IPS-15b (cell line): Measurements from ENCODE around the gene NPAS3.

ENCODE experiments used
- H3K27me3 ChIP-seq: one replicate; pipeline ENCODE4 v1.6.1; 2013; ENCODE audit warnings: low read length; ENCODE audit not compliant: control insufficient read depth, insufficient read depth
- H3K36me3 ChIP-seq: one replicate; pipeline ENCODE4 v1.6.1; 2013; ENCODE audit warnings: low read length; ENCODE audit not compliant: control insufficient read depth, insufficient read depth
- H3K4me1 ChIP-seq: one replicate; pipeline ENCODE4 v1.6.1; 2013; ENCODE audit warnings: mild to moderate bottlenecking, low read length; ENCODE audit not compliant: control insufficient read depth, insufficient read depth
- H3K4me3 ChIP-seq: one replicate; pipeline ENCODE4 v1.5.1; 2013; ENCODE audit warnings: low read depth, low read length
- H3K9ac ChIP-seq: one replicate; pipeline ENCODE4 v1.6.1; 2013; ENCODE audit warnings: low read depth, mild to moderate bottlenecking, low read length
- H3K9me3 ChIP-seq: one replicate; pipeline ENCODE4 v1.6.1; 2013; ENCODE audit warnings: mild to moderate bottlenecking, low read length; ENCODE audit not compliant: control insufficient read depth, insufficient read depth

Gene NPAS3

GRCh38 chr14:33606591-33606990 lies 667.9 kb downstream of the NPAS3 start:
- no peaks in the 10 kb centered on the region for H3K27me3 ChIP-seq
- no peak overlapping the region for H3K4me3 ChIP-seq
- no peaks in the 10 kb centered on the region for H3K4me1 ChIP-seq
- no peaks in the 10 kb centered on the region for H3K36me3 ChIP-seq
- no peaks in the 10 kb centered on the region for H3K9me3 ChIP-seq
- no peak overlapping the region for H3K9ac ChIP-seq

- no peaks in the 10 kb centered on the region for H3K27me3 ChIP-seq
- H3K9me3 ChIP-seq: no peaks in the 10 kb centered on the region
- no peak overlapping the region for H3K9ac ChIP-seq
- no peaks in the 10 kb centered on the region for H3K4me1 ChIP-seq
- H3K4me3 ChIP-seq: no peak overlapping the region
- no peaks in the 10 kb centered on the region for H3K36me3 ChIP-seq
Observed at GRCh38 chr14:33609582-33609981, 670.9 kb downstream of the NPAS3 start.

GRCh38 chr14:33610121-33610520 lies 671.4 kb downstream of the NPAS3 start:
- H3K9me3 ChIP-seq: no peaks in the 10 kb centered on the region
- H3K36me3 ChIP-seq: no peaks in the 10 kb centered on the region
- no peaks in the 10 kb centered on the region for H3K4me1 ChIP-seq
- H3K4me3 ChIP-seq: no peak overlapping the region
- no peak overlapping the region for H3K9ac ChIP-seq
- H3K27me3 ChIP-seq: no peaks in the 10 kb centered on the region

GRCh38 chr14:33611405-33612196 lies 672.9 kb downstream of the NPAS3 start:
- no peak overlapping the region for H3K9ac ChIP-seq
- H3K4me3 ChIP-seq: no peak overlapping the region
- no peaks in the 10 kb centered on the region for H3K9me3 ChIP-seq
- no peaks in the 10 kb centered on the region for H3K4me1 ChIP-seq
- H3K27me3 ChIP-seq: no peaks in the 10 kb centered on the region
- no peaks in the 10 kb centered on the region for H3K36me3 ChIP-seq

GRCh38 chr14:33612197-33612505 lies 673.5 kb downstream of the NPAS3 start:
- Histone ChIP-seq H3K9ac (no peak overlapping the region), H3K9me3 (no peaks in the 10 kb centered on the region)

GRCh38 chr14:33617154-33617553 lies 678.5 kb downstream of the NPAS3 start:
- Histone ChIP-seq H3K27me3 (no peaks in the 10 kb centered on the region), H3K4me1 (no peaks in the 10 kb centered on the region), H3K9ac (no peak overlapping the region), H3K9me3 (no peaks in the 10 kb centered on the region), H3K36me3 (no peaks in the 10 kb centered on the region), H3K4me3 (no peak overlapping the region)

More at GRCh38 chr14:33612197-33612505, 673.5 kb downstream of the NPAS3 start:
- Histone ChIP-seq H3K4me3 (no peak overlapping the region), H3K4me1 (no peaks in the 10 kb centered on the region), H3K36me3 (no peaks in the 10 kb centered on the region), H3K27me3 (no peaks in the 10 kb centered on the region)

- no peaks in the 10 kb centered on the region for H3K4me1 ChIP-seq
- H3K4me3 ChIP-seq: no peak overlapping the region
- H3K27me3 ChIP-seq: no peaks in the 10 kb centered on the region
- H3K9me3 ChIP-seq: no peaks in the 10 kb centered on the region
- H3K9ac ChIP-seq: no peak overlapping the region
- no peaks in the 10 kb centered on the region for H3K36me3 ChIP-seq
Observed at GRCh38 chr14:33618361-33619105, 679.9 kb downstream of the NPAS3 start.

GRCh38 chr14:33622496-33622895 lies 683.8 kb downstream of the NPAS3 start:
- no peaks in the 10 kb centered on the region for H3K4me1 ChIP-seq
- H3K9ac ChIP-seq: no peak overlapping the region
- H3K9me3 ChIP-seq: no peaks in the 10 kb centered on the region

GRCh38 chr14:33629792-33630191 lies 691.1 kb downstream of the NPAS3 start:
- H3K36me3 ChIP-seq: no peaks in the 10 kb centered on the region
- H3K27me3 ChIP-seq: no peaks in the 10 kb centered on the region
- H3K4me1 ChIP-seq: no peaks in the 10 kb centered on the region
- H3K9ac ChIP-seq: no peak overlapping the region
- H3K9me3 ChIP-seq: no peaks in the 10 kb centered on the region
- no peak overlapping the region for H3K4me3 ChIP-seq

More at GRCh38 chr14:33622496-33622895, 683.8 kb downstream of the NPAS3 start:
- Histone ChIP-seq H3K4me3 (no peak overlapping the region), H3K36me3 (no peaks in the 10 kb centered on the region), H3K27me3 (no peaks in the 10 kb centered on the region)

GRCh38 chr14:33631021-33631420 lies 692.3 kb downstream of the NPAS3 start:
- no peaks in the 10 kb centered on the region for H3K4me1 ChIP-seq
- H3K9me3 ChIP-seq: no peaks in the 10 kb centered on the region
- no peaks in the 10 kb centered on the region for H3K36me3 ChIP-seq
- H3K9ac ChIP-seq: no peak overlapping the region
- no peaks in the 10 kb centered on the region for H3K27me3 ChIP-seq
- H3K4me3 ChIP-seq: no peak overlapping the region

GRCh38 chr14:33631441-33631840 lies 692.8 kb downstream of the NPAS3 start:
- Histone ChIP-seq H3K9me3 (no peaks in the 10 kb centered on the region), H3K4me3 (no peak overlapping the region), H3K9ac (no peak overlapping the region), H3K4me1 (no peaks in the 10 kb centered on the region), H3K36me3 (no peaks in the 10 kb centered on the region), H3K27me3 (no peaks in the 10 kb centered on the region)

GRCh38 chr14:33634631-33635030 lies 696.0 kb downstream of the NPAS3 start:
- Histone ChIP-seq H3K36me3 (no peaks in the 10 kb centered on the region), H3K4me3 (no peak overlapping the region), H3K27me3 (no peaks in the 10 kb centered on the region), H3K9me3 (no peaks in the 10 kb centered on the region), H3K4me1 (no peaks in the 10 kb centered on the region), H3K9ac (no peak overlapping the region)
